Measurements from ENCODE around the gene VAMP8.

Gene VAMP8

DNA sequence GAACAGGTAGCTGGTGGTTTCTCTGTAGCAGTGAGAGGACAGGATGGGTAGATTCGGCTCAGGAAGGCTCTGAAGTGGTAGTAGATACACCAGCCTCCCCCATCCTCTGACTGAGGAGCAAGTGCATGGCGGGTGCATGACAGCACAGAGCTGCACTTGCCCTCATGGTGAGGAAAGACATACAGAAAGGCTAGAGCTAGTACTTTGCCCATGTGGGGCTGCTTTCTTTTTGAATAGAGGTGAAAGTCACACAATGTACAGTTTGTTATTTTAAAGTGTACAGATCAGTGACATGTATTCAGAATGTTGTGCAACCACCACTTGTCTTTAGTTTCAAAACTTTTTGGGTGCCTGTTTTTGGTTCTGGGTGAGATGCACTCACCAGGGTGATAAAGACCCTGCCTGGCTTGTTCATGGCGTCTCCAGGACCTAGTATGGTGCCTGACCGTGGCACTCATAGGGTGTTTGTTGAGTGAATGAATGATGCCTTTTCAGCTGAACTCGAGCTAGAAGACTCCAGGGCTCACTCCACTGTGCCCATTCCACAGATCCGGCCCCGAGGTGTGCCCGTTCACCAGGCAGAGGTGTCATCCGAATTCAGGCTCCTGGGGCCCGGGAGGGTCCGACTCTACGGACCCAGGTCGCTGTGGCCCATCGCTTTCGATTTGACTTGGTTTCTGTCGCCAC, 6.4 kb downstream of the VAMP8 start:
- H3K9me2 ChIP-seq (replicated peaks; ENCODE audit: control insufficient read depth, low read length) = no peaks in the 10 kb centered on the region
- TF ChIP-seq, protein P1, sequence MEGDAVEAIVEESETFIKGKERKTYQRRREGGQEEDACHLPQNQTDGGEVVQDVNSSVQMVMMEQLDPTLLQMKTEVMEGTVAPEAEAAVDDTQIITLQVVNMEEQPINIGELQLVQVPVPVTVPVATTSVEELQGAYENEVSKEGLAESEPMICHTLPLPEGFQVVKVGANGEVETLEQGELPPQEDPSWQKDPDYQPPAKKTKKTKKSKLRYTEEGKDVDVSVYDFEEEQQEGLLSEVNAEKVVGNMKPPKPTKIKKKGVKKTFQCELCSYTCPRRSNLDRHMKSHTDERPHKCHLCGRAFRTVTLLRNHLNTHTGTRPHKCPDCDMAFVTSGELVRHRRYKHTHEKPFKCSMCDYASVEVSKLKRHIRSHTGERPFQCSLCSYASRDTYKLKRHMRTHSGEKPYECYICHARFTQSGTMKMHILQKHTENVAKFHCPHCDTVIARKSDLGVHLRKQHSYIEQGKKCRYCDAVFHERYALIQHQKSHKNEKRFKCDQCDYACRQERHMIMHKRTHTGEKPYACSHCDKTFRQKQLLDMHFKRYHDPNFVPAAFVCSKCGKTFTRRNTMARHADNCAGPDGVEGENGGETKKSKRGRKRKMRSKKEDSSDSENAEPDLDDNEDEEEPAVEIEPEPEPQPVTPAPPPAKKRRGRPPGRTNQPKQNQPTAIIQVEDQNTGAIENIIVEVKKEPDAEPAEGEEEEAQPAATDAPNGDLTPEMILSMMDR (IDR thresholded peaks at IDR 0.05; ENCODE audit: low read depth, low read length, poor library complexity, severe bottlenecking) = no peak
- no peak for TF ChIP-seq EZH2phosphoT487 (IDR thresholded peaks at IDR 0.05; ENCODE audit: borderline replicate concordance, low read length)
- H3F3A ChIP-seq (ENCODE audit: control insufficient read depth, insufficient read depth) = no peaks in the 10 kb centered on the region
- peaks cover 40% of the 10 kb centered on the region for H3K36me3 ChIP-seq (ENCODE audit: control insufficient read depth, low read length)
- no peaks in the 10 kb centered on the region for H4K20me1 ChIP-seq (ENCODE audit: control insufficient read depth, insufficient read depth, low read depth, low read length)
- H3K79me2 ChIP-seq (ENCODE audit: control insufficient read depth, low read length) = peaks cover 16% of the 10 kb centered on the region
- H3K4me3 ChIP-seq (ENCODE audit: low read length) = no peak overlapping the region
- H3K27ac ChIP-seq (ENCODE audit: low read depth, low read length) = no peak overlapping the region
- H3K4me2 ChIP-seq (ENCODE audit: low read length) = no peak overlapping the region
- H3K4me1 ChIP-seq (ENCODE audit: control insufficient read depth, low read length) = peaks cover 35% of the 10 kb centered on the region
- no peaks in the 10 kb centered on the region for H3K27me3 ChIP-seq (ENCODE audit: control insufficient read depth, low read length)
- no peaks in the 10 kb centered on the region for H3K9me3 ChIP-seq (ENCODE audit: control insufficient read depth, insufficient read depth, low read length)

DNA sequence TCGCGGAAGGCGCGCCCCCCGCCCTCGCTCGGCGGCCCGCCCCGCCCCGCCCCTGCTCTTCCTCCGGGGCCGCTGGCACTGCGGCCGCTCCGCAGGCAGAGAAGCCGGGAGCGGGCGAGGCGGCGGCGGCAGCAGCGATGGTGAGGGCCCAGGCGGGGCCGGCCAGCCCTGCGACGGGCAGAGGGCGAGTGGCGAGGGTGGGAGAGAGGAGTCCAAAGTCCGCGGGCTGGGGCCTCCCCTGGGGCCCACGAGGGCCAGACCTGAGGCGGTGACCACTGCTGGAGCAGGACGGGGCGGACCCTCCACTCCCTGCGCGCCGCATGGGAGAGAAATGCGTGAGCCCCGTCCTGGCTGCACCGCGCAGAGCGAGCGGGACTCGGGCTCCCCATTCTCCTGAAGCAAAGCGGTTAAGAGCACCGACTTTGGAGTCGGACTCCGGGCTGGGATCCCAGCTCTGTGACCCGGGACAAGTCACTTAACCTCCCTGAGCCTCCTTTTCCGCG, 7.0 kb downstream of the VAMP8 start, which contains the start of gene VAMP5:
Gene VAMP5, plus strand, starts transcription at position 78 of the 503 bp plus-strand sequence. Its CDS starts 60 bp downstream, at position 138.
- H3K27ac ChIP-seq (ENCODE audit: low read depth, low read length) = no peak within 1 kb of the TSS

DNA sequence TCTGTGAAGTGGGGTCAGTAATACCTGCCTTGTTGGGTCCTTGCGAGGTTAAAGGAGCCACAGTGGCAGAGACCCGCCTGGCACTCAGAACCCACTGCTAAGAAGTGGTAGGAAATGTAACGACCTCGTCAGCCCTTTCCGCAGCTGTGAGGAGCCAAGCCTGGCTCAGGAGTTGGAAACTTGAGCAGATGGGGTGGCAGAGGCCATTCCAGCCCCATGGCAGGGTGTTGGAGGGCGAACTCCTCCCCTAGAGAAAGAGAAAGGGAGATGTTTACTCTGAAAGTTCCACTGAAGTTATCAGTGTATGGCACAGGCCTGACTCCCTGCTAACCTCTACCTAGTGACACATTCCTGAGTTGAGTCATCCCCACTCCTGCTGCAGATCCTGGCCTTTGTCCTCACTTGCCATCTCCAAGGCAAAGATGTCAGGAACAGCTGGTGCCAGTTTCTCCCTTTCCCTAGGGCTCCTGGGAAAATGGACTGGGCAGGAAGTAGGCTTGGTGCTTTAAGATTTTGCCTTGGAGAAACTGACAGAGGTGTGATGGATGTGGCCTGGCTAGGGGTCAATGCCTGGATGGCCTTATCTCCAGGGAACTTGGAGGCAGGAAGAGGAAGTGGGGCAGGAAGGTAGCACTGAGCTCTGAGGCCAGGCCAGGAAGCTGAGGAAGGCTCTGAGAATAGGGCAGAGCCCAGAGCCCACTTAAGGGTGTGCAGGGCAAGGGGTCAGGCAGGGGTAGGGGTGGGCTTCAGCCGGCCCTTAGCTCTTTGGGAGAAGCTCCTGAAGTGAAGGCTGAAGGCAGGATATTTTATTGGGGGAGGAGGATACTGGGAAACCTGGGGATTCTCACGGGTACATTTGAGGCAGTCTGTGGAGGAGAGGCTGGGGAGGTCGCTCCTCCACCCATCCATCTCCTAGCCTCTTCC, 7.7 kb downstream of the VAMP8 start:
- Histone ChIP-seq H3K79me2 (ENCODE audit: control insufficient read depth, low read length) (peaks cover 3% of the 10 kb centered on the region), H3K9me3 (ENCODE audit: control insufficient read depth, insufficient read depth, low read length) (no peaks in the 10 kb centered on the region), H3K36me3 (ENCODE audit: control insufficient read depth, low read length) (peaks cover 28% of the 10 kb centered on the region), H3K4me3 (ENCODE audit: low read length) (no peak overlapping the region), H3F3A (ENCODE audit: control insufficient read depth, insufficient read depth) (no peaks in the 10 kb centered on the region), H3K4me2 (ENCODE audit: low read length) (peak overlapping the region; percentile 17), H3K27me3 (ENCODE audit: control insufficient read depth, low read length) (no peaks in the 10 kb centered on the region), H4K20me1 (ENCODE audit: control insufficient read depth, insufficient read depth, low read depth, low read length) (no peaks in the 10 kb centered on the region), H3K9me2 (replicated peaks; ENCODE audit: control insufficient read depth, low read length) (no peaks in the 10 kb centered on the region), H3K4me1 (ENCODE audit: control insufficient read depth, low read length) (peaks cover 22% of the 10 kb centered on the region), H3K27ac (ENCODE audit: low read depth, low read length) (no peak overlapping the region)
- TF ChIP-seq EZH2phosphoT487 (IDR thresholded peaks at IDR 0.05; ENCODE audit: borderline replicate concordance, low read length) = no peak
- TF ChIP-seq, protein P1 (IDR thresholded peaks at IDR 0.05; ENCODE audit: low read depth, low read length, poor library complexity, severe bottlenecking) = no peak

More for the DNA sequence above, 7.0 kb downstream of the VAMP8 start, which contains the start of gene VAMP5:
- H3K27me3 ChIP-seq (ENCODE audit: control insufficient read depth, low read length) = no peaks in the 10 kb centered on the region
- peaks cover 29% of the 10 kb centered on the region for H3K4me1 ChIP-seq (ENCODE audit: control insufficient read depth, low read length)
- no peak for TF ChIP-seq EZH2phosphoT487 (IDR thresholded peaks at IDR 0.05; ENCODE audit: borderline replicate concordance, low read length)
- TF ChIP-seq, protein P1 (IDR thresholded peaks at IDR 0.05; ENCODE audit: low read depth, low read length, poor library complexity, severe bottlenecking) = no peak
- H3K36me3 ChIP-seq (ENCODE audit: control insufficient read depth, low read length) = peaks cover 35% of the 10 kb centered on the region
- no peak within 1 kb of the TSS for H3K4me3 ChIP-seq (ENCODE audit: low read length)
- H4K20me1 ChIP-seq (ENCODE audit: control insufficient read depth, insufficient read depth, low read depth, low read length) = no peaks in the 10 kb centered on the region
- H3F3A ChIP-seq (ENCODE audit: control insufficient read depth, insufficient read depth) = no peaks in the 10 kb centered on the region
- no peaks in the 10 kb centered on the region for H3K9me2 ChIP-seq (replicated peaks; ENCODE audit: control insufficient read depth, low read length)
- peaks cover 10% of the 10 kb centered on the region for H3K79me2 ChIP-seq (ENCODE audit: control insufficient read depth, low read length)
- peak within 1 kb of the TSS; percentile 17 for H3K4me2 ChIP-seq (ENCODE audit: low read length)
- H3K9me3 ChIP-seq (ENCODE audit: control insufficient read depth, insufficient read depth, low read length) = no peaks in the 10 kb centered on the region

Data from DOHH2 (cell line).